Lung microvascular endothelial cell (primary cell): ENCODE results near the gene SART1. TPM values are rescaled to one million over a fixed set of nuclear protein-coding genes. Genes with fewer than 3 reads are reported as not detected.
"Not testable (repeated sequence)": the region's sequence is repeated elsewhere in the genome, so short reads cannot be mapped to it uniquely, and the experiment has no call there.

Experiments used
- DNase-seq, 2 donors: peaks; one replicate each; pipeline versions ENCODE4 v3.0.0 to v3.0.0-alpha.2; 2010; ENCODE audit warnings: low read depth in 2 of 2
- total RNA-seq: library from RNA; depleted of rRNA; stranded (reverse); fragments of >200 nt; gene quantifications from 2 replicates; pipeline ENCODE4 v1.2.1, GENCODE V29; 2014

Gene SART1
- total RNA-seq, 1 donor from 2014 or later = 30.2 TPM

- DNase-seq = peak; percentile 48 to 58
These were observed 53.9 kb downstream of the SART1 start for GRCh38 chr11:66015454-66015881.

- no peak for DNase-seq
These were observed 54.6 kb downstream of the SART1 start for GRCh38 chr11:66015936-66016792.

- no peak for DNase-seq
These were observed 55.3 kb downstream of the SART1 start for GRCh38 chr11:66016793-66017177.

DNA sequence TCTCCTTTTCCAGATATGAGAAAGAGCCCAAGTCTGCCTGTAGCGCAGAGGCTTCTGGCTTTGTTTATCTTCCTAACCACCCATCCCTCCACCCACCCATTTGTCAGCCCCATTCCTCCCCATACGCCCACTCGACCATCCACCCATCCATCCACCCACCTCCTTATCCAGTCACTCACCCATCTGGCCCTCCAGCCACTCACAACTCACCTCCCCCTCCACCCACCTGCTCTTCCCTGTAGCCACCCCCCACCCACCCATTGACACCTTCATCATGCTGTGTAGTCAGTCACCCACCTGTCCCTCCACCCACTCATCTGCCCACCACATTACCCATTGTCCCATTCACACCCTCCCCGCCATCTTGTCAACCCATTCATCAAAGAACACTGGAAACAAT is 55.8 kb downstream of the SART1 start:
- DNase-seq = no peak

DNA sequence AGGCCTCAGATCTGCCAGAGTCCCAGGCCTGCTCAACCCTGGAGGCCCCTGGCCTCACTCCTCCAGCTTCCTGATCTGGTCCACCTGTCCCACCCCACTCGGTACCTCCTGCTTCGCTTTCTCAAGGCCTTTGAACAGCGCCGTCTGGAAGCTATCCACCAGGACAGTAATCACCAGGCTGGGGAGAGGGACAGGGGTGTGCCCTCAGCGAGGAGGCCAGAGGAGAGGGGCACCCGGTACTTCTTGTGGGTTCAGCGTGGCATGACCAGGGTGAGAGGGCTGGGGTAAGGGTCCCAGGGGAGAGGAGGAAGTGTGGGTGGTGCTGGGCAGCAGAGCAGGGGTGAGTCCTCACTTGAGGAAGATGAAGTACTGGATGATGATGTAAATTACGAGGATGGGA is 58.7 kb downstream of the SART1 start:
- no peak for DNase-seq

GRCh38 chr11:66020618-66021357 is 59.3 kb downstream of the SART1 start:
- DNase-seq = peak; percentile 72 to 85

- DNase-seq = peak; percentile 60 to 66
These were observed 61.1 kb downstream of the SART1 start for GRCh38 chr11:66022401-66023185.

GRCh38 chr11:66023186-66023440 is 61.6 kb downstream of the SART1 start:
- DNase-seq = not testable (repeated sequence)

GRCh38 chr11:66026017-66026529 is 64.5 kb downstream of the SART1 start, which contains the start of gene CATSPER1:
Gene CATSPER1 (minus strand): TSS chr11:66026479. CDS start chr11:66026379, 100 bp downstream.
- no peak for DNase-seq

Other genes starting within 250 kb of the SART1 start
- gene KAT5, start 249.5 kb upstream of the SART1 start, total RNA-seq = 33.6 and 49.2 TPM in 2 replicates
- gene RNASEH2C, start 240.9 kb upstream of the SART1 start, total RNA-seq = 29.6 and 57.1 TPM in 2 replicates
- 5.2 and 8.3 TPM in 2 replicates for gene AP5B1, start 180.8 kb upstream of the SART1 start, total RNA-seq
- gene OVOL1, start 174.7 kb upstream of the SART1 start, total RNA-seq = not detected in 2 replicates
- gene SNX32, start 127.8 kb upstream of the SART1 start, total RNA-seq = under 0.01 and 0.44 TPM in 2 replicates
- 687 and 848 TPM in 2 replicates for gene CFL1, start 103.6 kb upstream of the SART1 start, total RNA-seq
- 27.7 and 36.3 TPM in 2 replicates for gene MUS81, start 101.3 kb upstream of the SART1 start, total RNA-seq
- gene EFEMP2, start 88.9 kb upstream of the SART1 start, total RNA-seq = 17.7 and 23.2 TPM in 2 replicates
- gene CTSW, start 81.9 kb upstream of the SART1 start, total RNA-seq = 0.20 and 0.22 TPM in 2 replicates
- gene FIBP, start 73.3 kb upstream of the SART1 start, total RNA-seq = 145 and 157 TPM in 2 replicates
- 51.9 and 56.0 TPM in 2 replicates for gene CCDC85B, start 71.1 kb upstream of the SART1 start, total RNA-seq
- gene FOSL1, start 61.3 kb upstream of the SART1 start, total RNA-seq = 0.99 and 3.1 TPM in 2 replicates
- gene C11orf68, start 42.7 kb upstream of the SART1 start, total RNA-seq = 10.2 and 15.7 TPM in 2 replicates
- gene DRAP1, start 42.3 kb upstream of the SART1 start, total RNA-seq = 91.1 and 103 TPM in 2 replicates
- not detected in 2 replicates for gene TSGA10IP, start 16.3 kb upstream of the SART1 start, total RNA-seq
- gene EIF1AD, start 40.4 kb downstream of the SART1 start, total RNA-seq = 17.0 and 21.8 TPM in 2 replicates
- 19.2 and 20.5 TPM in 2 replicates for gene BANF1, start 40.8 kb downstream of the SART1 start, total RNA-seq
- 0.20 and 0.22 TPM in 2 replicates for gene CST6, start 50.3 kb downstream of the SART1 start, total RNA-seq
- gene CATSPER1, start 64.7 kb downstream of the SART1 start, total RNA-seq = 0.22 TPM in 1 of 2 replicates, not detected in the other
- gene GAL3ST3, start 87.4 kb downstream of the SART1 start, total RNA-seq = 0.20 and 0.22 TPM in 2 replicates
- 57.3 and 63.5 TPM in 2 replicates for gene SF3B2, start 90.6 kb downstream of the SART1 start, total RNA-seq
- 17.2 and 22.6 TPM in 2 replicates for gene PACS1, start 108.5 kb downstream of the SART1 start, total RNA-seq